ENCODE results near the gene IL1R2. TPM values are rescaled to one million over a fixed set of nuclear protein-coding genes. Genes with fewer than 3 reads are reported as not detected.

The IL1R2 gene
- total and polyA plus RNA-seq, 2 experiments from 2014 or later = not detected

DNA sequence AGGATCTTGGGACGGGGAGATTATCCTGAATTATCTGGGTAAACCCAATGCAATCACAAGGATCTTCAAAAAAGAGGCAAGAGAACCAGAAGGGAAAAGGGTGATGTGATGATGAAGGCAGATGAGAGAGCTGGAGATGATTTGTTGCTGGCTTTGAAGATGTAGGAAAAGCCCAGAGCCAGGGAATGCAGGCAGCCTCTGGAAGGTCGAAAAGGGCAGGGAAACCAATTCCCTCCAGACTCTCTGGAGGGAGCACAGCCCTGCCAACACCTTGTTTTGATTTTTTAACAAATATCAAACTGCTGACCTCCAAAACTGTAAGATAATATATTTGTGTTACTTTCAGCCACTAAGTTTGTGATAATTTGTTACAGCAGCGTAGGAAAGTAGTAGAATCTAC, 48.9 kb upstream of the IL1R2 start (continued):
- TF ChIP-seq ZNF462 (CRISPR knock-in tag; IDR thresholded peaks at IDR 0.05) (no peak), CREB1 (CRISPR knock-in tag; IDR thresholded peaks at IDR 0.05; ENCODE audit: low read depth) (no peak), ETS1 (IDR thresholded peaks at IDR 0.05) (no peak), NANOG (IDR thresholded peaks at IDR 0.05; ENCODE audit: borderline replicate concordance) (no peak), ZNF114 (CRISPR knock-in tag; IDR thresholded peaks at IDR 0.05) (no peak), POLR2AphosphoS5 (IDR thresholded peaks at IDR 0.05; ENCODE audit: low read depth) (no peak)

DNA sequence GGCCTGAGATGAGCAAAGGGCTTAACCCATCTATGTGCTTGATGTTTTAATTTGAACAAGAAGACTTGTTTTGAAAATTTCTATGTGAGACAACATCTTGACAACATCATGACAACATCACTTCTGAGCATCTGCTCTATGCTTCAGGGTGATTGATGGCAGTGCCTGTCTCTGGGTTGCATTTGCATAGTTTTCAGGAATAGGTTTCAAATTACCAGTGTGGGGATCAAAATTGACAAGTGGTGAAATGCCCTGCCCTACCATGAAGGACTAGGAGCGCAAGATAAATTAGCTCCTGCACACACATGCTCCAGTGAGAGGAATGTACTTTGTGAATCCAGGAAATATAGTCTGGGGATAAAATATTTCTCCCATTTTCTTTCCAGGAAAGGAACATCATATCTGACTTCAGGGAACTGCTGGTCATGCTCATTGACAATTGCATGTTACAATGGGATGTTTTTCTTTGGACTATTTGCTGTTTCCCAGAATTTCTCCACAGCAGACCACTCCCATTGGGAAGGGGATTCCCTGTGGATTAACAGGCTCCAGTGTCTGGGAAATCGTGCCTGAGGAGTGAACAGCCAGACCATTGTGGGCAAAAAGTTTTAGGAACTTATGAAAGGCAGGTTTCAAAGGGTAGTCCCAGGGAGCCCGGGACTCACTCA, 45.3 kb upstream of the IL1R2 start:
- Mint-ChIP-seq H3K9me3 (peaks cover 9% of the 10 kb centered on the region), H3K27ac (no peak overlapping the region)

More for the DNA sequence above, 45.3 kb upstream of the IL1R2 start:
- Histone ChIP-seq H3K36me3 (ENCODE audit: insufficient read depth) (no peaks in the 10 kb centered on the region), H3K79me2 (replicated peaks; ENCODE audit: insufficient read depth) (no peaks in the 10 kb centered on the region), H3K4me2 (no peak overlapping the region), H3F3A (replicated peaks; ENCODE audit: low read depth) (no peaks in the 10 kb centered on the region), H3K4me1 (ENCODE audit: insufficient read depth) (no peaks in the 10 kb centered on the region), H3K27ac (ENCODE audit: low read depth) (no peak overlapping the region), H3K9me2 (ENCODE audit: insufficient read depth) (peaks cover 3% of the 10 kb centered on the region; the same call in 1 of the 2 replicates), H3K27me3 (ENCODE audit: insufficient read depth) (no peaks in the 10 kb centered on the region), H4K20me1 (replicated peaks; ENCODE audit: insufficient read depth) (no peaks in the 10 kb centered on the region), H3K4me3 (no peak overlapping the region), H2AFZ (no peak overlapping the region)
- peaks cover 6% of the 10 kb centered on the region; the same call in 2 of the 3 replicates for H3K36me3 Mint-ChIP-seq (ENCODE audit: low read depth)
- H3K4me3 Mint-ChIP-seq = no peak overlapping the region
- DNase-seq (ENCODE audit: low spot score) (no peak), ATAC-seq (no peak)
- H3K4me1 Mint-ChIP-seq = no peaks in the 10 kb centered on the region
- TF ChIP-seq EZH2 (IDR thresholded peaks at IDR 0.05; ENCODE audit: low read depth, unreplicated experiment) (no peak), ZNF114 (CRISPR knock-in tag; IDR thresholded peaks at IDR 0.05) (no peak), STAT1 (IDR thresholded peaks at IDR 0.05; ENCODE audit: unreplicated experiment) (no peak), ETS1 (IDR thresholded peaks at IDR 0.05) (no peak), CREB1 (CRISPR knock-in tag; IDR thresholded peaks at IDR 0.05; ENCODE audit: low read depth) (no peak), EZH2phosphoT487 (IDR thresholded peaks at IDR 0.05; ENCODE audit: unreplicated experiment) (no peak)
- TF ChIP-seq, protein P1, sequence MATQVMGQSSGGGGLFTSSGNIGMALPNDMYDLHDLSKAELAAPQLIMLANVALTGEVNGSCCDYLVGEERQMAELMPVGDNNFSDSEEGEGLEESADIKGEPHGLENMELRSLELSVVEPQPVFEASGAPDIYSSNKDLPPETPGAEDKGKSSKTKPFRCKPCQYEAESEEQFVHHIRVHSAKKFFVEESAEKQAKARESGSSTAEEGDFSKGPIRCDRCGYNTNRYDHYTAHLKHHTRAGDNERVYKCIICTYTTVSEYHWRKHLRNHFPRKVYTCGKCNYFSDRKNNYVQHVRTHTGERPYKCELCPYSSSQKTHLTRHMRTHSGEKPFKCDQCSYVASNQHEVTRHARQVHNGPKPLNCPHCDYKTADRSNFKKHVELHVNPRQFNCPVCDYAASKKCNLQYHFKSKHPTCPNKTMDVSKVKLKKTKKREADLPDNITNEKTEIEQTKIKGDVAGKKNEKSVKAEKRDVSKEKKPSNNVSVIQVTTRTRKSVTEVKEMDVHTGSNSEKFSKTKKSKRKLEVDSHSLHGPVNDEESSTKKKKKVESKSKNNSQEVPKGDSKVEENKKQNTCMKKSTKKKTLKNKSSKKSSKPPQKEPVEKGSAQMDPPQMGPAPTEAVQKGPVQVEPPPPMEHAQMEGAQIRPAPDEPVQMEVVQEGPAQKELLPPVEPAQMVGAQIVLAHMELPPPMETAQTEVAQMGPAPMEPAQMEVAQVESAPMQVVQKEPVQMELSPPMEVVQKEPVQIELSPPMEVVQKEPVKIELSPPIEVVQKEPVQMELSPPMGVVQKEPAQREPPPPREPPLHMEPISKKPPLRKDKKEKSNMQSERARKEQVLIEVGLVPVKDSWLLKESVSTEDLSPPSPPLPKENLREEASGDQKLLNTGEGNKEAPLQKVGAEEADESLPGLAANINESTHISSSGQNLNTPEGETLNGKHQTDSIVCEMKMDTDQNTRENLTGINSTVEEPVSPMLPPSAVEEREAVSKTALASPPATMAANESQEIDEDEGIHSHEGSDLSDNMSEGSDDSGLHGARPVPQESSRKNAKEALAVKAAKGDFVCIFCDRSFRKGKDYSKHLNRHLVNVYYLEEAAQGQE (IDR thresholded peaks at IDR 0.05; ENCODE audit: unreplicated experiment) = no peak
- H3K27me3 Mint-ChIP-seq (ENCODE audit: insufficient read depth, low read depth, poor library complexity) = no peaks in the 10 kb centered on the region

Measured in GM23338 (cell line).